HEK293 (cell line): ENCODE data around the gene ATF6.

Experiments
- CTCF ChIA-PET: fragments of 350-600 bp; formaldehyde crosslinking; extraction: SDS; loops from one replicate; lab custom pipeline; 2021; ENCODE audit warnings: antibody characterized with exemption; lab: Yijun Ruan, JAX
- POLR2A ChIA-PET: fragments of 300-600 bp; formaldehyde crosslinking; extraction: SDS; loops from one replicate; lab custom pipeline; 2020; ENCODE audit warnings: antibody characterized with exemption, inconsistent platforms; lab: Yijun Ruan, JAX
- H3K27ac ChIP-seq: fragments of 200-500 bp; sonication (Bioruptor generic); 2 replicates; pipeline ENCODE4 v1.5.1; 2014; ENCODE audit warnings: low read depth, low read length, control low read depth, inconsistent platforms; ENCODE audit errors: extremely low read depth
- H3K36me3 ChIP-seq, 2 experiments: fragments of 200-500 bp in 1 of 2; sonication (Bioruptor generic) in 1 of 2; 1 replicate in 1 of 2; 2 replicates in 1 of 2; pipeline ENCODE4 v1.5.1; 2014 to 2017; ENCODE audit warnings: inconsistent platforms in 2 of 2, low read length in 2 of 2; ENCODE audit not compliant: control insufficient read depth in 2 of 2, insufficient read depth in 1 of 2
- H3K4me1 ChIP-seq: fragments of 200-500 bp; sonication (Bioruptor generic); 2 replicates; pipeline ENCODE4 v1.5.1; 2014; ENCODE audit warnings: mild to moderate bottlenecking, low read length, inconsistent platforms; ENCODE audit not compliant: control insufficient read depth, insufficient read depth
- H3K4me3 ChIP-seq: 2 replicates; pipeline ENCODE4 v1.5.1; 2011; ENCODE audit warnings: low read depth, mild to moderate bottlenecking, control low read depth, low read length, moderate library complexity
- H3K9me3 ChIP-seq: fragments of 200-500 bp; sonication (Bioruptor generic); 2 replicates; pipeline ENCODE4 v1.5.1; 2014; ENCODE audit warnings: low read depth, low read length, inconsistent platforms; ENCODE audit not compliant: control insufficient read depth, insufficient read depth
- SP7 ChIP-seq: fragments of 450-650 bp; formaldehyde crosslinking; IDR thresholded peaks from 2 replicates; pipeline ENCODE4 v1.5.1; 2016; ENCODE audit warnings: missing biosample characterization, missing genetic modification characterization
- TRIM28 ChIP-seq: IDR thresholded peaks from 2 replicates; pipeline ENCODE4 v1.6.1; 2011; ENCODE audit warnings: low read length, control low read depth, borderline replicate concordance
- WT1 ChIP-seq: fragments of 450-650 bp; formaldehyde crosslinking; IDR thresholded peaks from 2 replicates; pipeline ENCODE4 v1.5.1; 2016; ENCODE audit warnings: missing biosample characterization, missing genetic modification characterization
- ZEB2 ChIP-seq: fragments of 450-650 bp; formaldehyde crosslinking; IDR thresholded peaks from 2 replicates; pipeline ENCODE4 v1.5.1; 2016; ENCODE audit warnings: missing biosample characterization, missing genetic modification characterization
- ZNF16 ChIP-seq: fragments of 450-650 bp; formaldehyde crosslinking; IDR thresholded peaks from 2 replicates; pipeline ENCODE4 v1.5.1; 2016; ENCODE audit warnings: low read depth, missing biosample characterization, missing genetic modification characterization
- ZNF292 ChIP-seq: fragments of 450-650 bp; formaldehyde crosslinking; IDR thresholded peaks from 2 replicates; pipeline ENCODE4 v1.5.1; 2016; ENCODE audit warnings: low read depth, missing biosample characterization, missing genetic modification characterization, borderline replicate concordance
- ZNF560 ChIP-seq: fragments of 450-650 bp; formaldehyde crosslinking; IDR thresholded peaks from 2 replicates; pipeline ENCODE4 v1.5.1; 2017; ENCODE audit warnings: missing biosample characterization, missing genetic modification characterization, borderline replicate concordance
- ZNF654 ChIP-seq: fragments of 450-650 bp; formaldehyde crosslinking; IDR thresholded peaks from 2 replicates; pipeline ENCODE4 v1.5.1; 2016; ENCODE audit warnings: low read depth, missing biosample characterization, missing genetic modification characterization
- ZNF76 ChIP-seq: fragments of 450-650 bp; formaldehyde crosslinking; IDR thresholded peaks from 2 replicates; pipeline ENCODE4; 2016; ENCODE audit warnings: low read depth, missing biosample characterization, missing genetic modification characterization, borderline replicate concordance
- TF ChIP-seq, protein P1 (sequence below): fragments of 450-650 bp; formaldehyde crosslinking; IDR thresholded peaks from 2 replicates; pipeline ENCODE4 v1.5.1; 2016; ENCODE audit warnings: missing biosample characterization, missing genetic modification characterization
- TF ChIP-seq, protein P2 (sequence below): fragments of 450-650 bp; formaldehyde crosslinking; IDR thresholded peaks from 2 replicates; pipeline ENCODE4 v1.5.1; 2016; ENCODE audit warnings: missing biosample characterization, missing genetic modification characterization
- TF ChIP-seq, protein P3 (sequence below): fragments of 450-650 bp; formaldehyde crosslinking; IDR thresholded peaks from 2 replicates; pipeline ENCODE4 v1.5.1; 2016; ENCODE audit warnings: missing biosample characterization, missing genetic modification characterization, borderline replicate concordance
- TF ChIP-seq, protein P4 (sequence below): fragments of 450-650 bp; formaldehyde crosslinking; IDR thresholded peaks from 2 replicates; pipeline ENCODE4 v1.5.1; 2017; ENCODE audit warnings: missing biosample characterization, missing genetic modification characterization

ATF6 gene

DNA sequence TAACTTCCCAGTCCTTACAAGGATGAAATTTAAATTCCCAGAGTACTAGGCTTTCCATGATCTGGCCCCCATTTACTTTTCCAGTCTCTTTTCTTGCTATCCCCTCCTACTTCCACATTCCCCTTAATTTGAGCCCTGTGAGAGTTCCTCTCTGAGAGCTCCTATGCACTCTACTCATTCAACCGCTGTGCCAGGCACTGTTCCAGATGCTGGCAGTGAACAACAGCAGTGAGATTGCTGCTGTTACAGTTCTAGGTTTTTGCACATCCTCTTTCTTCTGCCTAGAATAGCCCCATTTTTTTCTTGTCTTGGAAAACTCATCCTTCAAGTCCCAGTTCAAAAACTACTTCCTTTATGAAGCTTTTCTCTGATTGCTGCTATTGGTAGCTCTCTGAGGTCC lies 18.8 kb downstream of the ATF6 start:
- peaks cover 6 to 29% of the 10 kb centered on the region in 2 experiments for H3K36me3 ChIP-seq
- ChIA-PET POLR2A (no interaction called here), CTCF (interaction anchor here (1.0 to 1.7 kb wide), 2 partner anchors 8 to 253 kb away, joined by 4 to 10 read pairs; no protein-coding TSS in a partner anchor)
- no peak overlapping the region for H3K4me3 ChIP-seq
- no peak overlapping the region for H3K27ac ChIP-seq
- no peaks in the 10 kb centered on the region for H3K4me1 ChIP-seq
- no peaks in the 10 kb centered on the region for H3K9me3 ChIP-seq
- TF ChIP-seq ZNF560 (tag by site-specific recombination): no peak
- no peak for TF ChIP-seq ZNF292 (tag by site-specific recombination)
- no peak for TF ChIP-seq ZNF76
- no peak for TF ChIP-seq ZNF16 (tag by site-specific recombination)
- TF ChIP-seq, protein P1, sequence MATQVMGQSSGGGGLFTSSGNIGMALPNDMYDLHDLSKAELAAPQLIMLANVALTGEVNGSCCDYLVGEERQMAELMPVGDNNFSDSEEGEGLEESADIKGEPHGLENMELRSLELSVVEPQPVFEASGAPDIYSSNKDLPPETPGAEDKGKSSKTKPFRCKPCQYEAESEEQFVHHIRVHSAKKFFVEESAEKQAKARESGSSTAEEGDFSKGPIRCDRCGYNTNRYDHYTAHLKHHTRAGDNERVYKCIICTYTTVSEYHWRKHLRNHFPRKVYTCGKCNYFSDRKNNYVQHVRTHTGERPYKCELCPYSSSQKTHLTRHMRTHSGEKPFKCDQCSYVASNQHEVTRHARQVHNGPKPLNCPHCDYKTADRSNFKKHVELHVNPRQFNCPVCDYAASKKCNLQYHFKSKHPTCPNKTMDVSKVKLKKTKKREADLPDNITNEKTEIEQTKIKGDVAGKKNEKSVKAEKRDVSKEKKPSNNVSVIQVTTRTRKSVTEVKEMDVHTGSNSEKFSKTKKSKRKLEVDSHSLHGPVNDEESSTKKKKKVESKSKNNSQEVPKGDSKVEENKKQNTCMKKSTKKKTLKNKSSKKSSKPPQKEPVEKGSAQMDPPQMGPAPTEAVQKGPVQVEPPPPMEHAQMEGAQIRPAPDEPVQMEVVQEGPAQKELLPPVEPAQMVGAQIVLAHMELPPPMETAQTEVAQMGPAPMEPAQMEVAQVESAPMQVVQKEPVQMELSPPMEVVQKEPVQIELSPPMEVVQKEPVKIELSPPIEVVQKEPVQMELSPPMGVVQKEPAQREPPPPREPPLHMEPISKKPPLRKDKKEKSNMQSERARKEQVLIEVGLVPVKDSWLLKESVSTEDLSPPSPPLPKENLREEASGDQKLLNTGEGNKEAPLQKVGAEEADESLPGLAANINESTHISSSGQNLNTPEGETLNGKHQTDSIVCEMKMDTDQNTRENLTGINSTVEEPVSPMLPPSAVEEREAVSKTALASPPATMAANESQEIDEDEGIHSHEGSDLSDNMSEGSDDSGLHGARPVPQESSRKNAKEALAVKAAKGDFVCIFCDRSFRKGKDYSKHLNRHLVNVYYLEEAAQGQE (tag by site-specific recombination): no peak

DNA sequence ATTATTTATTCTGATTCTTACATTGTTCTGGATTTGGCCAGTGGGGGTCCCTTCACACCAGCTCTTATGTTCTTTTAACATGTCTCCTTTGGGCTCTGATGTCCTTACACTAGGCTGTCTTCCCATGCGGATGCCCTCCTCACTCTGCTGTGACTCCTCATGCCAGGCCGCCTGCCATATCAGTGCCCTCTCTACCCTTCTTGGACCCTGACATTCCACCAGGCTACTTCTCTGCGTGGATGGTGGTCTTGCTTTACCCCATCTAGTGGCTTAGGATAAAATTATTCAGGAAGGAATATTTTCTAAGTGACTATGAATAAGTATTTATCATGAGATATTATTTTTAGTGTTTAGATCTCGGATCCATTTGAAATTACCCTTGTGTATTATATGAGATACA lies 21.2 kb downstream of the ATF6 start:
- Histone ChIP-seq H3K4me3 (no peak overlapping the region), H3K36me3 (peaks cover 6 to 40% of the 10 kb centered on the region in 2 experiments)
- TF ChIP-seq, protein P2, sequence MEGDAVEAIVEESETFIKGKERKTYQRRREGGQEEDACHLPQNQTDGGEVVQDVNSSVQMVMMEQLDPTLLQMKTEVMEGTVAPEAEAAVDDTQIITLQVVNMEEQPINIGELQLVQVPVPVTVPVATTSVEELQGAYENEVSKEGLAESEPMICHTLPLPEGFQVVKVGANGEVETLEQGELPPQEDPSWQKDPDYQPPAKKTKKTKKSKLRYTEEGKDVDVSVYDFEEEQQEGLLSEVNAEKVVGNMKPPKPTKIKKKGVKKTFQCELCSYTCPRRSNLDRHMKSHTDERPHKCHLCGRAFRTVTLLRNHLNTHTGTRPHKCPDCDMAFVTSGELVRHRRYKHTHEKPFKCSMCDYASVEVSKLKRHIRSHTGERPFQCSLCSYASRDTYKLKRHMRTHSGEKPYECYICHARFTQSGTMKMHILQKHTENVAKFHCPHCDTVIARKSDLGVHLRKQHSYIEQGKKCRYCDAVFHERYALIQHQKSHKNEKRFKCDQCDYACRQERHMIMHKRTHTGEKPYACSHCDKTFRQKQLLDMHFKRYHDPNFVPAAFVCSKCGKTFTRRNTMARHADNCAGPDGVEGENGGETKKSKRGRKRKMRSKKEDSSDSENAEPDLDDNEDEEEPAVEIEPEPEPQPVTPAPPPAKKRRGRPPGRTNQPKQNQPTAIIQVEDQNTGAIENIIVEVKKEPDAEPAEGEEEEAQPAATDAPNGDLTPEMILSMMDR (tag by site-specific recombination): peak; percentile 68
- TF ChIP-seq SP7 (tag by site-specific recombination): no peak
- TF ChIP-seq, all 188 proteins: peak for 1
- H3K9me3 ChIP-seq: no peaks in the 10 kb centered on the region
- ChIA-PET POLR2A (no interaction called here), CTCF (no interaction called here)
- H3K27ac ChIP-seq: no peak overlapping the region
- H3K4me1 ChIP-seq: no peaks in the 10 kb centered on the region

DNA sequence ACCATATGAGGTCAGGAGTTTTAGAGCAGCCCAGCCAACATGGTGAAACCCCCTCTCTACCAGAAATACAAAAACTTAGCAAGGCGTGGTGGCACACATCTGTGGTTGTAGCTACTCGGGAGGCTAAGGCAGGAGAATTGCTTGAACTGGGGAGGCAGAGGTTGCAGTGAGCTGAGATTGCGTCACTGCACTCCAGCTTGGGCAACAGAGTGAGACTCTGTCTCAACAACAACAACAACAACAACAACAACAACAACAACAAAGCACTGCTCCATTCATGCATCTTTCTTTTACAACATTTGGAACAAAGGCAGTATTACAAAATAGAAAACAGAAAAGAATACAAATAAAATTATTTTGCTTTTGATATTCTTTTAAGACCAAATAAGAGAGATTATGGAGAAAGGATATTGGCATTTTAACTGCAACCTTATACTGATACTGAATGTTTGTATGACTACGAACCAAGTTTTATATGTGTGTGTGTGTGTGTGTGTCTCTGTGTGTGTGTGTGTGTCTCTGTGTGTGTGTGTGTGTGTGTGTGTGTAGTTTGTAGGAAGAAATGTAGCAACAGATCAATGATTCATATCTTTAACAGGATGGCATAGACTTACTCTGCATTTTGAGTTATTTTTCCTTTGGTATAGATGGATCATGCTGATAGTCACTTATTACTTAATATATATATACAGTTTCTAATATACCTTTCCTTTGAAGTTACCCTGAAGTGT lies 24.6 kb downstream of the ATF6 start:
- ChIA-PET POLR2A (no interaction called here), CTCF (interaction anchor here (1.2 to 11.4 kb wide), 3 partner anchors 75 to 245 kb away, joined by 4 to 239 read pairs (median 24); partner anchors contain the start of gene OLFML2B)
- Histone ChIP-seq H3K36me3 (peaks cover 23 to 43% of the 10 kb centered on the region in 2 experiments), H3K4me3 (no peak overlapping the region), H3K27ac (no peak overlapping the region), H3K9me3 (no peaks in the 10 kb centered on the region), H3K4me1 (no peaks in the 10 kb centered on the region)
- TF ChIP-seq, protein P3, sequence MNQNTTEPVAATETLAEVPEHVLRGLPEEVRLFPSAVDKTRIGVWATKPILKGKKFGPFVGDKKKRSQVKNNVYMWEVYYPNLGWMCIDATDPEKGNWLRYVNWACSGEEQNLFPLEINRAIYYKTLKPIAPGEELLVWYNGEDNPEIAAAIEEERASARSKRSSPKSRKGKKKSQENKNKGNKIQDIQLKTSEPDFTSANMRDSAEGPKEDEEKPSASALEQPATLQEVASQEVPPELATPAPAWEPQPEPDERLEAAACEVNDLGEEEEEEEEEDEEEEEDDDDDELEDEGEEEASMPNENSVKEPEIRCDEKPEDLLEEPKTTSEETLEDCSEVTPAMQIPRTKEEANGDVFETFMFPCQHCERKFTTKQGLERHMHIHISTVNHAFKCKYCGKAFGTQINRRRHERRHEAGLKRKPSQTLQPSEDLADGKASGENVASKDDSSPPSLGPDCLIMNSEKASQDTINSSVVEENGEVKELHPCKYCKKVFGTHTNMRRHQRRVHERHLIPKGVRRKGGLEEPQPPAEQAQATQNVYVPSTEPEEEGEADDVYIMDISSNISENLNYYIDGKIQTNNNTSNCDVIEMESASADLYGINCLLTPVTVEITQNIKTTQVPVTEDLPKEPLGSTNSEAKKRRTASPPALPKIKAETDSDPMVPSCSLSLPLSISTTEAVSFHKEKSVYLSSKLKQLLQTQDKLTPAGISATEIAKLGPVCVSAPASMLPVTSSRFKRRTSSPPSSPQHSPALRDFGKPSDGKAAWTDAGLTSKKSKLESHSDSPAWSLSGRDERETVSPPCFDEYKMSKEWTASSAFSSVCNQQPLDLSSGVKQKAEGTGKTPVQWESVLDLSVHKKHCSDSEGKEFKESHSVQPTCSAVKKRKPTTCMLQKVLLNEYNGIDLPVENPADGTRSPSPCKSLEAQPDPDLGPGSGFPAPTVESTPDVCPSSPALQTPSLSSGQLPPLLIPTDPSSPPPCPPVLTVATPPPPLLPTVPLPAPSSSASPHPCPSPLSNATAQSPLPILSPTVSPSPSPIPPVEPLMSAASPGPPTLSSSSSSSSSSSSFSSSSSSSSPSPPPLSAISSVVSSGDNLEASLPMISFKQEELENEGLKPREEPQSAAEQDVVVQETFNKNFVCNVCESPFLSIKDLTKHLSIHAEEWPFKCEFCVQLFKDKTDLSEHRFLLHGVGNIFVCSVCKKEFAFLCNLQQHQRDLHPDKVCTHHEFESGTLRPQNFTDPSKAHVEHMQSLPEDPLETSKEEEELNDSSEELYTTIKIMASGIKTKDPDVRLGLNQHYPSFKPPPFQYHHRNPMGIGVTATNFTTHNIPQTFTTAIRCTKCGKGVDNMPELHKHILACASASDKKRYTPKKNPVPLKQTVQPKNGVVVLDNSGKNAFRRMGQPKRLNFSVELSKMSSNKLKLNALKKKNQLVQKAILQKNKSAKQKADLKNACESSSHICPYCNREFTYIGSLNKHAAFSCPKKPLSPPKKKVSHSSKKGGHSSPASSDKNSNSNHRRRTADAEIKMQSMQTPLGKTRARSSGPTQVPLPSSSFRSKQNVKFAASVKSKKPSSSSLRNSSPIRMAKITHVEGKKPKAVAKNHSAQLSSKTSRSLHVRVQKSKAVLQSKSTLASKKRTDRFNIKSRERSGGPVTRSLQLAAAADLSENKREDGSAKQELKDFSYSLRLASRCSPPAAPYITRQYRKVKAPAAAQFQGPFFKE (tag by site-specific recombination): no peak
- 0 out of 2 replicates have a peak, but pooled peaks have one; percentile 10 for TF ChIP-seq WT1 (tag by site-specific recombination)
- TF ChIP-seq ZEB2 (tag by site-specific recombination): no peak
- TF ChIP-seq, protein P4, sequence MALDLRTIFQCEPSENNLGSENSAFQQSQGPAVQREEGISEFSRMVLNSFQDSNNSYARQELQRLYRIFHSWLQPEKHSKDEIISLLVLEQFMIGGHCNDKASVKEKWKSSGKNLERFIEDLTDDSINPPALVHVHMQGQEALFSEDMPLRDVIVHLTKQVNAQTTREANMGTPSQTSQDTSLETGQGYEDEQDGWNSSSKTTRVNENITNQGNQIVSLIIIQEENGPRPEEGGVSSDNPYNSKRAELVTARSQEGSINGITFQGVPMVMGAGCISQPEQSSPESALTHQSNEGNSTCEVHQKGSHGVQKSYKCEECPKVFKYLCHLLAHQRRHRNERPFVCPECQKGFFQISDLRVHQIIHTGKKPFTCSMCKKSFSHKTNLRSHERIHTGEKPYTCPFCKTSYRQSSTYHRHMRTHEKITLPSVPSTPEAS: peak; percentile 93
- 0 out of 2 replicates have a peak, but pooled peaks have one; percentile 3 for TF ChIP-seq ZNF654 (tag by site-specific recombination)
- TF ChIP-seq TRIM28: no peak
